Measurements from ENCODE around the gene GBP1. TPM values are rescaled to one million over a fixed set of nuclear protein-coding genes. Genes with fewer than 3 reads are reported as not detected.
"Not testable (repeated sequence)": the region's sequence is repeated elsewhere in the genome, so short reads cannot be mapped to it uniquely, and the experiment has no call there.

GBP1 gene
- total RNA-seq, 3 donors from 2014 or later, result 12.9 to 39.0 (median 25.5) TPM

GRCh38 chr1:89051300-89051954 lies 13.6 kb downstream of the GBP1 start:
- H3K4me3 ChIP-seq, result no peak overlapping the region
- intact Hi-C loops (cut with DNase I, micrococcal nuclease), result no loop called here
- H3K4me1 ChIP-seq (ENCODE audit: low read depth), result peaks cover 3% of the 10 kb centered on the region
- TF ChIP-seq CTCF (IDR thresholded peaks at IDR 0.05), result no peak
- H3K36me3 ChIP-seq (ENCODE audit: low read depth), result no peaks in the 10 kb centered on the region
- ATAC-seq, result peak; percentile 4
- no peaks in the 10 kb centered on the region for H3K9me3 ChIP-seq
- no peak for DNase-seq

- DNase-seq (no peak), ATAC-seq (no peak)
- no peaks in the 10 kb centered on the region for H3K9me3 ChIP-seq
- peaks cover 9% of the 10 kb centered on the region for H3K4me1 ChIP-seq (ENCODE audit: low read depth)
- H3K36me3 ChIP-seq (ENCODE audit: low read depth), result no peaks in the 10 kb centered on the region
- intact Hi-C loops (cut with DNase I, micrococcal nuclease), result no loop called here
- TF ChIP-seq CTCF (IDR thresholded peaks at IDR 0.05), result no peak
- H3K4me3 ChIP-seq, result no peak overlapping the region
Measured at GRCh38 chr1:89050649-89051033, 14.4 kb downstream of the GBP1 start.

GRCh38 chr1:89049901-89050648 lies 14.9 kb downstream of the GBP1 start:
- H3K36me3 ChIP-seq (ENCODE audit: low read depth); H3K4me3 ChIP-seq; H3K9me3 ChIP-seq; intact Hi-C loops (cut with DNase I, micrococcal nuclease): not testable (repeated sequence)
- DNase-seq, result peak in 2 of 3 donors; percentile 48 to 56
- H3K4me1 ChIP-seq (ENCODE audit: low read depth), result peaks cover 15% of the 10 kb centered on the region
- ATAC-seq, result peak; percentile 61

- H3K36me3 ChIP-seq (ENCODE audit: low read depth); DNase-seq; intact Hi-C loops (cut with DNase I, micrococcal nuclease); H3K9me3 ChIP-seq; ATAC-seq; H3K4me3 ChIP-seq: not testable (repeated sequence)
- H3K4me1 ChIP-seq (ENCODE audit: low read depth), result peaks cover 19% of the 10 kb centered on the region
Measured at GRCh38 chr1:89049187-89049586, 15.8 kb downstream of the GBP1 start.

GRCh38 chr1:89047734-89048133 lies 17.3 kb downstream of the GBP1 start:
- H3K4me3 ChIP-seq, result no peak overlapping the region
- no peak for DNase-seq
- peaks cover 19% of the 10 kb centered on the region for H3K4me1 ChIP-seq (ENCODE audit: low read depth)
- intact Hi-C loops (cut with DNase I, micrococcal nuclease), result no loop called here
- ATAC-seq, result no peak
- H3K9me3 ChIP-seq, result peaks cover 4% of the 10 kb centered on the region
- no peak for TF ChIP-seq CTCF (IDR thresholded peaks at IDR 0.05)
- H3K36me3 ChIP-seq (ENCODE audit: low read depth), result no peaks in the 10 kb centered on the region

GRCh38 chr1:89046318-89047183 lies 18.5 kb downstream of the GBP1 start:
- not testable (repeated sequence) for ATAC-seq, DNase-seq

More at GRCh38 chr1:89046318-89047183, 18.5 kb downstream of the GBP1 start:
- intact Hi-C loops (cut with DNase I, micrococcal nuclease); H3K36me3 ChIP-seq (ENCODE audit: low read depth); H3K4me3 ChIP-seq; H3K9me3 ChIP-seq: not testable (repeated sequence)
- H3K4me1 ChIP-seq (ENCODE audit: low read depth), result peaks cover 19% of the 10 kb centered on the region

All from mucosa of descending colon (tissue), 3 donors.